ENCODE data around the gene TMEM175.

Gene TMEM175

GRCh38 chr4:924107-925096 is 7.9 kb upstream of the TMEM175 start:
- no peak for DNase-seq
- Histone ChIP-seq H3K4me3 (ENCODE audit: low read depth, low read length) (no peak overlapping the region), H3K27ac (ENCODE audit: low read depth, low read length) (no peak overlapping the region), H4K91ac (ENCODE audit: low read depth, low read length) (no peak overlapping the region), H3K79me2 (ENCODE audit: control insufficient read depth, insufficient read depth, low read length, poor library complexity) (peaks cover 12% of the 10 kb centered on the region), H3K27me3 (ENCODE audit: insufficient read depth, low read length) (no peaks in the 10 kb centered on the region), H2AFZ (ENCODE audit: insufficient read depth, low read length, poor library complexity) (no peak overlapping the region), H4K8ac (ENCODE audit: low read depth, low read length) (no peak overlapping the region), H3K79me1 (ENCODE audit: low read length) (no peaks in the 10 kb centered on the region), H3K23ac (ENCODE audit: low read length) (no peak overlapping the region), H3K18ac (ENCODE audit: low read length) (no peak overlapping the region), H2BK5ac (ENCODE audit: low read depth, low read length, poor library complexity) (no peak overlapping the region), H2BK120ac (ENCODE audit: insufficient read depth, low read length, poor library complexity) (no peak overlapping the region), H3K4ac (ENCODE audit: low read depth, low read length) (peak overlapping the region; percentile 52), H3K36me3 (ENCODE audit: control insufficient read depth in 1 of 2, insufficient read depth in 2 of 2, low read length in 2 of 2) (peaks cover 0 to 8% of the 10 kb centered on the region in 2 experiments), H3K9me3 (ENCODE audit: insufficient read depth, low read depth, low read length) (peaks cover 2% of the 10 kb centered on the region), H3K4me1 (ENCODE audit: control insufficient read depth in 1 of 2, insufficient read depth in 2 of 2, low read length in 2 of 2) (peaks cover 2 to 4% of the 10 kb centered on the region in 2 experiments), H3K9ac (ENCODE audit: low read length) (no peak overlapping the region), H3K14ac (ENCODE audit: low read length) (no peak overlapping the region), H2AK5ac (ENCODE audit: low read length) (no peak overlapping the region), H2BK12ac (ENCODE audit: low read length) (no peak overlapping the region), H3K4me2 (ENCODE audit: low read length) (no peak overlapping the region), H4K12ac (ENCODE audit: low read depth, low read length) (no peak overlapping the region)
- WGBS (ENCODE audit: extremely low coverage, insufficient coverage, insufficient read length): no CpG with 5 or more reads among the region's 18 CpGs

- Histone ChIP-seq H4K8ac (ENCODE audit: low read depth, low read length) (no peak overlapping the region), H2BK12ac (ENCODE audit: low read length) (no peak overlapping the region), H3K27ac (ENCODE audit: low read depth, low read length) (no peak overlapping the region), H3K4me2 (ENCODE audit: low read length) (no peak overlapping the region), H3K36me3 (ENCODE audit: control insufficient read depth in 1 of 2, insufficient read depth in 2 of 2, low read length in 2 of 2) (peaks cover 0 to 8% of the 10 kb centered on the region in 2 experiments), H3K9me3 (ENCODE audit: insufficient read depth, low read depth, low read length) (peaks cover 2% of the 10 kb centered on the region), H4K91ac (ENCODE audit: low read depth, low read length) (no peak overlapping the region), H3K4me1 (ENCODE audit: control insufficient read depth in 1 of 2, insufficient read depth in 2 of 2, low read length in 2 of 2) (peaks cover 2 to 4% of the 10 kb centered on the region in 2 experiments), H2BK5ac (ENCODE audit: low read depth, low read length, poor library complexity) (no peak overlapping the region), H3K9ac (ENCODE audit: low read length) (no peak overlapping the region), H3K18ac (ENCODE audit: low read length) (peak overlapping the region; percentile 49), H2AK5ac (ENCODE audit: low read length) (no peak overlapping the region), H3K4ac (ENCODE audit: low read depth, low read length) (peak overlapping the region; percentile 19), H3K14ac (ENCODE audit: low read length) (no peak overlapping the region), H2AFZ (ENCODE audit: insufficient read depth, low read length, poor library complexity) (no peak overlapping the region), H4K12ac (ENCODE audit: low read depth, low read length) (no peak overlapping the region), H3K79me2 (ENCODE audit: control insufficient read depth, insufficient read depth, low read length, poor library complexity) (peaks cover 12% of the 10 kb centered on the region), H2BK120ac (ENCODE audit: insufficient read depth, low read length, poor library complexity) (no peak overlapping the region), H3K27me3 (ENCODE audit: insufficient read depth, low read length) (no peaks in the 10 kb centered on the region), H3K79me1 (ENCODE audit: low read length) (no peaks in the 10 kb centered on the region), H3K23ac (ENCODE audit: low read length) (no peak overlapping the region), H3K4me3 (ENCODE audit: low read depth, low read length) (no peak overlapping the region)
- WGBS (ENCODE audit: extremely low coverage, insufficient coverage, insufficient read length): 90% methylated on average over 2 of the region's 9 CpGs
- no peak for DNase-seq
Measured at GRCh38 chr4:925171-925570, 7.1 kb upstream of the TMEM175 start.

- Histone ChIP-seq H3K23ac (ENCODE audit: low read length) (no peak overlapping the region), H2BK120ac (ENCODE audit: insufficient read depth, low read length, poor library complexity) (no peak overlapping the region), H2AK5ac (ENCODE audit: low read length) (no peak overlapping the region), H3K18ac (ENCODE audit: low read length) (no peak overlapping the region), H4K12ac (ENCODE audit: low read depth, low read length) (no peak overlapping the region), H2BK5ac (ENCODE audit: low read depth, low read length, poor library complexity) (no peak overlapping the region), H3K4me2 (ENCODE audit: low read length) (no peak overlapping the region), H3K4me3 (ENCODE audit: low read depth, low read length) (no peak overlapping the region), H3K4ac (ENCODE audit: low read depth, low read length) (peak overlapping the region; percentile 60), H3K14ac (ENCODE audit: low read length) (no peak overlapping the region), H3K27ac (ENCODE audit: low read depth, low read length) (no peak overlapping the region), H3K27me3 (ENCODE audit: insufficient read depth, low read length) (no peaks in the 10 kb centered on the region), H4K8ac (ENCODE audit: low read depth, low read length) (no peak overlapping the region), H3K36me3 (ENCODE audit: control insufficient read depth in 1 of 2, insufficient read depth in 2 of 2, low read length in 2 of 2) (peaks cover 0 to 8% of the 10 kb centered on the region in 2 experiments), H2AFZ (ENCODE audit: insufficient read depth, low read length, poor library complexity) (no peak overlapping the region), H3K9ac (ENCODE audit: low read length) (no peak overlapping the region), H3K79me1 (ENCODE audit: low read length) (no peaks in the 10 kb centered on the region), H4K91ac (ENCODE audit: low read depth, low read length) (no peak overlapping the region), H3K79me2 (ENCODE audit: control insufficient read depth, insufficient read depth, low read length, poor library complexity) (peaks cover 17% of the 10 kb centered on the region), H3K4me1 (ENCODE audit: control insufficient read depth in 1 of 2, insufficient read depth in 2 of 2, low read length in 2 of 2) (peaks cover 4 to 7% of the 10 kb centered on the region in 2 experiments), H2BK12ac (ENCODE audit: low read length) (no peak overlapping the region), H3K9me3 (ENCODE audit: insufficient read depth, low read depth, low read length) (peaks cover 2% of the 10 kb centered on the region)
- no peak for DNase-seq
- no CpG with 5 or more reads among the region's 26 CpGs for WGBS (ENCODE audit: extremely low coverage, insufficient coverage, insufficient read length)
Measured at GRCh38 chr4:925771-926500, 6.3 kb upstream of the TMEM175 start.

GRCh38 chr4:926538-926937 is 5.7 kb upstream of the TMEM175 start:
- Histone ChIP-seq H3K79me1 (ENCODE audit: low read length) (no peaks in the 10 kb centered on the region), H2BK120ac (ENCODE audit: insufficient read depth, low read length, poor library complexity) (no peak overlapping the region), H3K18ac (ENCODE audit: low read length) (no peak overlapping the region), H3K27ac (ENCODE audit: low read depth, low read length) (no peak overlapping the region), H3K36me3 (ENCODE audit: control insufficient read depth in 1 of 2, insufficient read depth in 2 of 2, low read length in 2 of 2) (peaks cover 0 to 8% of the 10 kb centered on the region in 2 experiments), H3K27me3 (ENCODE audit: insufficient read depth, low read length) (no peaks in the 10 kb centered on the region), H3K9me3 (ENCODE audit: insufficient read depth, low read depth, low read length) (peaks cover 2% of the 10 kb centered on the region), H3K9ac (ENCODE audit: low read length) (no peak overlapping the region), H4K8ac (ENCODE audit: low read depth, low read length) (no peak overlapping the region), H2BK5ac (ENCODE audit: low read depth, low read length, poor library complexity) (no peak overlapping the region), H2AK5ac (ENCODE audit: low read length) (no peak overlapping the region), H3K4me1 (ENCODE audit: control insufficient read depth in 1 of 2, insufficient read depth in 2 of 2, low read length in 2 of 2) (peaks cover 8 to 12% of the 10 kb centered on the region in 2 experiments), H3K14ac (ENCODE audit: low read length) (no peak overlapping the region), H2AFZ (ENCODE audit: insufficient read depth, low read length, poor library complexity) (no peak overlapping the region), H3K4me3 (ENCODE audit: low read depth, low read length) (no peak overlapping the region), H3K4ac (ENCODE audit: low read depth, low read length) (peak overlapping the region; percentile 60), H4K12ac (ENCODE audit: low read depth, low read length) (no peak overlapping the region), H3K79me2 (ENCODE audit: control insufficient read depth, insufficient read depth, low read length, poor library complexity) (peaks cover 23% of the 10 kb centered on the region), H4K91ac (ENCODE audit: low read depth, low read length) (no peak overlapping the region), H2BK12ac (ENCODE audit: low read length) (no peak overlapping the region), H3K23ac (ENCODE audit: low read length) (no peak overlapping the region), H3K4me2 (ENCODE audit: low read length) (no peak overlapping the region)
- no CpG with 5 or more reads among the region's 17 CpGs for WGBS (ENCODE audit: extremely low coverage, insufficient coverage, insufficient read length)
- peak in 1 of 2 donors; percentile 33 for DNase-seq
